Choroid plexus epithelial cell (primary cell): ENCODE data around the gene PET100.

Experiments used
- DNase-seq: peaks from one replicate; pipeline ENCODE4 v3.0.0-alpha.2; 2010; ENCODE audit warnings: low read depth
- H3K4me3 ChIP-seq: 2 replicates; pipeline ENCODE4 v1.5.1; 2011; ENCODE audit warnings: low read depth, mild to moderate bottlenecking, control low read depth, low read length, moderate library complexity
- CTCF ChIP-seq: conservative IDR thresholded peaks from 2 replicates; pipeline ENCODE4 v1.5.1; 2011; ENCODE audit warnings: low read depth, mild to moderate bottlenecking, control low read depth, inconsistent platforms, low read length, moderate library complexity

PET100 gene

GRCh38 chr19:7674010-7675005 is 44.7 kb downstream of the PET100 start:
- H3K4me3 ChIP-seq = no peak overlapping the region
- TF ChIP-seq CTCF = no peak
- peak; percentile 69 for DNase-seq

- no peak for TF ChIP-seq CTCF
- DNase-seq = no peak
- no peak overlapping the region for H3K4me3 ChIP-seq
Observed at GRCh38 chr19:7676376-7676775, 46.8 kb downstream of the PET100 start.

- TF ChIP-seq CTCF = no peak
- H3K4me3 ChIP-seq = no peak within 1 kb of the TSS
- no peak for DNase-seq
Observed at GRCh38 chr19:7676854-7677253, 47.3 kb downstream of the PET100 start, which contains the start of gene MCEMP1. TSS of gene MCEMP1 (plus strand) at chr19:7677090. CDS start at chr19:7677121, 31 bp downstream.

GRCh38 chr19:7677669-7678311 is 48.2 kb downstream of the PET100 start:
- no peak for TF ChIP-seq CTCF
- H3K4me3 ChIP-seq = no peak overlapping the region
- no peak for DNase-seq

GRCh38 chr19:7678971-7679751 is 49.6 kb downstream of the PET100 start:
- no peak overlapping the region for H3K4me3 ChIP-seq
- no peak for DNase-seq
- TF ChIP-seq CTCF = no peak

GRCh38 chr19:7679771-7680605 is 50.4 kb downstream of the PET100 start:
- peak overlapping the region; percentile 34 for H3K4me3 ChIP-seq
- TF ChIP-seq CTCF = no peak
- no peak for DNase-seq
